ENCODE results near the gene PTGIS. TPM values are rescaled to one million over a fixed set of nuclear protein-coding genes. Genes with fewer than 3 reads are reported as not detected.

The PTGIS gene
- total and polyA plus RNA-seq, 2 experiments from 2014 or later: 109 to 192 TPM

DNA sequence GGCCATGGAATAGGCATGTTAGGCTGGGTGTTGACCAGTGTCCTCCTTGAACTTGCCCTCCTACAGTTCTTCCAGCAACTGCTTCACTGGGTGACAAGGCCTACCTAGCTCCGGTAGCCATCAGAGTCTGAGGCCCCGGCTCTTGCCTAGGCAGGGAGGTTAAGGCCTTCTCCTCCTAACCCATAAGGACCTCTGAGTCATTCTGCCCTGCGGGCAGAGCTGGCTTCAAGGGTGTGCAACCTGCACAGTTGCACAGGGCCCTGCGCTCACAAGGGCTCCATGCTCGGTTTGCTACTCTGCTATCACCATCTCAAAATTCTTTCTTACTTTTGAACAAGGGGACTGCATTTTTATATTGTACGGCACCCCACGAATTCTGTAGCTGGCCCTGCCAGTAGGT, 103.4 kb downstream of the PTGIS start:
- Histone ChIP-seq H3K4me2 (ENCODE audit: unreplicated experiment) (no peak overlapping the region), H3K4me1 (ENCODE audit: insufficient read depth) (no peaks in the 10 kb centered on the region), H3K27ac (no peak overlapping the region), H3K79me2 (ENCODE audit: insufficient read depth) (no peaks in the 10 kb centered on the region), H3K9me3 (ENCODE audit: low read depth) (no peaks in the 10 kb centered on the region), H3K36me3 (ENCODE audit: low read depth) (no peaks in the 10 kb centered on the region), H3K4me3 (no peak overlapping the region), H3K27me3 (replicated peaks; ENCODE audit: insufficient read depth) (peaks cover 50% of the 10 kb centered on the region), H4K20me1 (ENCODE audit: insufficient read depth) (no peaks in the 10 kb centered on the region), H3F3A (ENCODE audit: insufficient read depth) (no peaks in the 10 kb centered on the region), H3K9ac (no peak overlapping the region), H3K9me2 (ENCODE audit: insufficient read depth) (no peaks in the 10 kb centered on the region), H2AFZ (no peak overlapping the region)
- in situ Hi-C loops (cut with MboI): no loop called here
- TF ChIP-seq EZH2 (IDR thresholded peaks at IDR 0.05; ENCODE audit: insufficient read depth, poor library complexity, severe bottlenecking) (no peak), EZH2phosphoT487 (IDR thresholded peaks at IDR 0.05; ENCODE audit: insufficient read depth, low read depth) (no peak)
- no peak for DNase-seq
- 60 to 65% methylated on average over 6 to 7 of the region's 7 CpGs for WGBS, 2 experiments (ENCODE audit: low coverage in 1 of 2, low lambda C conversion rate in 2 of 2, missing lambda C conversion rate in 2 of 2)

GRCh38 chr20:49462626-49463025, 105.3 kb downstream of the PTGIS start:
- Histone ChIP-seq H3K9me3 (ENCODE audit: low read depth) (no peaks in the 10 kb centered on the region), H3K27me3 (replicated peaks; ENCODE audit: insufficient read depth) (peaks cover 55% of the 10 kb centered on the region), H3K4me3 (no peak overlapping the region), H3K4me2 (ENCODE audit: unreplicated experiment) (no peak overlapping the region), H3K36me3 (ENCODE audit: low read depth) (no peaks in the 10 kb centered on the region), H4K20me1 (ENCODE audit: insufficient read depth) (no peaks in the 10 kb centered on the region), H3F3A (ENCODE audit: insufficient read depth) (no peaks in the 10 kb centered on the region), H3K9ac (no peak overlapping the region), H3K27ac (no peak overlapping the region), H3K4me1 (ENCODE audit: insufficient read depth) (no peaks in the 10 kb centered on the region), H2AFZ (no peak overlapping the region), H3K79me2 (ENCODE audit: insufficient read depth) (no peaks in the 10 kb centered on the region), H3K9me2 (ENCODE audit: insufficient read depth) (no peaks in the 10 kb centered on the region)
- TF ChIP-seq EZH2 (IDR thresholded peaks at IDR 0.05; ENCODE audit: insufficient read depth, poor library complexity, severe bottlenecking) (no peak), EZH2phosphoT487 (IDR thresholded peaks at IDR 0.05; ENCODE audit: insufficient read depth, low read depth) (no peak)
- no peak for DNase-seq
- WGBS, 2 experiments (ENCODE audit: low coverage in 1 of 2, low lambda C conversion rate in 2 of 2, missing lambda C conversion rate in 2 of 2): 32 to 48% methylated on average over 6 of the region's 6 CpGs
- in situ Hi-C loops (cut with MboI): no loop called here

DNA sequence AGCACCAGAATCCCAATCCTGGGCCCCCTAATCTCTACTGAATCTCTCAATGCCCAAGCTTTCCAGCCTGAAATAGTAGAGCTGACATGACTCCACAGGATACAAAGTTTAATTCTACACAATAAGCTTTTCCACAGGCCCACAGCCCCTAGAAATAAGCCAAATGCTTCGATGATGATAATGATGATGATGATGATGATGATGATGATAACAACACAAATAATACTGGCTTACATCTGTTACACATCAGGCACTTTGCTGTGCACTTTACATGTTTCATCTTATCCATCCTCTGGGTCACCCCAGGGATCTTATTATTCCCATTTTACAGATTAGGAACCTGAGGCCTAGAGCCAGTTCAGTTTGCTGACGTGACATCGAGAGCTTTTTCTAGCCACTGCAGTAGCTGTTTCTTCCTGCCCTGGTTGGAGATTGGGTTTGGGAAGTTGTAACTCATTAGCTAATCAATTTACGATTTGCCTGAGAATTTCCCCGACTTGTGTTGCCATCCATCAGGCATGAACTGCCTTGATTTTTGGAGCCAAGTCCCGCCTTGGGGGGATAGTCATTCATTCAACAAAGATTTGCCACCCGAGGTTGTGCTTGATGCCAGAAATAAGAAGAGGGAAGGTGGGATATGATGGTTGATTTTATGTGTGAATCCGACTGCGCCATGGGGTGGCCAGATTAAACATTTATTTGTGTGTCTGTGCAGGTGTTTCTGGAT, 105.9 kb downstream of the PTGIS start:
- 57 to 59% methylated on average over 9 of the region's 9 CpGs for WGBS, 2 experiments (ENCODE audit: low coverage in 1 of 2, low lambda C conversion rate in 2 of 2, missing lambda C conversion rate in 2 of 2)
- H3K9me2 ChIP-seq (ENCODE audit: insufficient read depth): no peaks in the 10 kb centered on the region
- no peak overlapping the region for H3K4me3 ChIP-seq
- H3K27ac ChIP-seq: no peak overlapping the region
- peaks cover 55% of the 10 kb centered on the region for H3K27me3 ChIP-seq (replicated peaks; ENCODE audit: insufficient read depth)
- H2AFZ ChIP-seq: no peak overlapping the region
- DNase-seq: no peak
- TF ChIP-seq EZH2 (IDR thresholded peaks at IDR 0.05; ENCODE audit: insufficient read depth, poor library complexity, severe bottlenecking) (no peak), EZH2phosphoT487 (IDR thresholded peaks at IDR 0.05; ENCODE audit: insufficient read depth, low read depth) (no peak)
- H3K79me2 ChIP-seq (ENCODE audit: insufficient read depth): no peaks in the 10 kb centered on the region
- no peaks in the 10 kb centered on the region for H3K4me1 ChIP-seq (ENCODE audit: insufficient read depth)
- H3F3A ChIP-seq (ENCODE audit: insufficient read depth): no peaks in the 10 kb centered on the region
- no peaks in the 10 kb centered on the region for H4K20me1 ChIP-seq (ENCODE audit: insufficient read depth)
- in situ Hi-C loops (cut with MboI): no loop called here
- no peak overlapping the region for H3K9ac ChIP-seq
- no peaks in the 10 kb centered on the region for H3K36me3 ChIP-seq (ENCODE audit: low read depth)
- H3K4me2 ChIP-seq (ENCODE audit: unreplicated experiment): no peak overlapping the region
- no peaks in the 10 kb centered on the region for H3K9me3 ChIP-seq (ENCODE audit: low read depth)

DNA sequence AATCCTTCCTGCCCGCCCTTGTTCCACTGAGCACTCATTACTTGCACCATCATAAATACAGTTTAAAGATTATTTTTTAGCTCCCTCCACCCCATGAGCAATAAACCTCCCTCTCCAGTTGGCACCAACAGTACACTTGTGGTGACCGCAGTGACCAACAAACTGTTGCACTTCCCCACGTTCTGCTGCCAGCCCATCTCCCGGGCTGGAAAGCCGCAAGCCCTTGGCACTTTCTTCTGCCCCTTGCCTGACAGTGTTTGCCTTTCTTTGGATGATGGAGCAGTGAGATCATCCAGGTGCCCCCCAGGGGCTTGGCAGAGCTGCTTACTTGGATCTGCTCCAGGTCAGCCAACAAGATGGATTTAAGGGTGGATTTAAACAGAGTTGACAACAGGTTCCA, 107.0 kb downstream of the PTGIS start:
- Histone ChIP-seq H3K27me3 (replicated peaks; ENCODE audit: insufficient read depth) (peaks cover 52% of the 10 kb centered on the region), H3K4me2 (ENCODE audit: unreplicated experiment) (no peak overlapping the region), H3K9me3 (ENCODE audit: low read depth) (no peaks in the 10 kb centered on the region), H3K9ac (no peak overlapping the region), H3K4me3 (no peak overlapping the region), H4K20me1 (ENCODE audit: insufficient read depth) (no peaks in the 10 kb centered on the region), H3K79me2 (ENCODE audit: insufficient read depth) (no peaks in the 10 kb centered on the region), H2AFZ (no peak overlapping the region), H3K27ac (no peak overlapping the region), H3K9me2 (ENCODE audit: insufficient read depth) (no peaks in the 10 kb centered on the region), H3K4me1 (ENCODE audit: insufficient read depth) (no peaks in the 10 kb centered on the region), H3F3A (ENCODE audit: insufficient read depth) (no peaks in the 10 kb centered on the region), H3K36me3 (ENCODE audit: low read depth) (no peaks in the 10 kb centered on the region)
- 70 to 76% methylated on average over 5 of the region's 5 CpGs for WGBS, 2 experiments (ENCODE audit: low coverage in 1 of 2, low lambda C conversion rate in 2 of 2, missing lambda C conversion rate in 2 of 2)
- DNase-seq: no peak
- in situ Hi-C loops (cut with MboI): no loop called here
- TF ChIP-seq EZH2phosphoT487 (IDR thresholded peaks at IDR 0.05; ENCODE audit: insufficient read depth, low read depth): no peak
- TF ChIP-seq EZH2 (IDR thresholded peaks at IDR 0.05; ENCODE audit: insufficient read depth, poor library complexity, severe bottlenecking): no peak
